WTC11 (cell line): Measurements from ENCODE around the gene PRKCQ. TPM values are rescaled to one million over a fixed set of nuclear protein-coding genes. Genes with fewer than 3 reads are reported as not detected.
A peak's percentile ranks its signal among the peaks of the same experiment; 100 is the strongest.

Experiments used
- ATAC-seq: fragments of 200-7000 bp; cut with Tn5 transposase; 2 replicates; pipeline ENCODE4 v1.10.0; 2021; ENCODE audit warnings: mild to moderate bottlenecking, moderate library complexity
- CTCF ChIA-PET: fragments of 300-600 bp; sonication (Branson Sonifier 250); formaldehyde crosslinking; loops from one replicate; lab custom pipeline; 2021; ENCODE audit warnings: antibody characterized with exemption; lab: Charles Lee
- POLR2A ChIA-PET: fragments of 350-600 bp; sonication (Branson Sonifier 250); formaldehyde crosslinking; loops from one replicate; lab custom pipeline; 2021; ENCODE audit warnings: antibody characterized with exemption; lab: Charles Lee
- DNase-seq: peaks from one replicate; pipeline ENCODE4 v3.0.0; 2021; ENCODE audit warnings: low spot score
- H3K27ac Mint-ChIP-seq: 2 replicates; pipeline ENCODE4 v1.8.0; 2021; ENCODE audit warnings: mixed read lengths
- H3K27me3 Mint-ChIP-seq: 2 replicates; pipeline ENCODE4 v1.8.0; 2021; ENCODE audit warnings: low read depth, mild to moderate bottlenecking, moderate library complexity, mixed read lengths
- H3K36me3 Mint-ChIP-seq: 2 replicates; pipeline ENCODE4 v1.8.0; 2021; ENCODE audit warnings: mixed read lengths
- H3K4me1 Mint-ChIP-seq: 2 replicates; pipeline ENCODE4 v1.8.0; 2022; ENCODE audit warnings: mixed read lengths
- H3K4me3 Mint-ChIP-seq: 2 replicates; pipeline ENCODE4 v1.8.0; 2021; ENCODE audit warnings: mild to moderate bottlenecking, moderate library complexity, mixed read lengths
- H3K9me3 Mint-ChIP-seq: 2 replicates; pipeline ENCODE4 v1.8.0; 2021; ENCODE audit warnings: mixed read lengths
- AFF4 ChIP-seq: sonication (generic); formaldehyde crosslinking; IDR thresholded peaks from 2 replicates; pipeline ENCODE4 v1.8.1; 2023; ENCODE audit warnings: mild to moderate bottlenecking, missing genetic modification reagents, borderline replicate concordance
- CBFB ChIP-seq: sonication (generic); formaldehyde crosslinking; IDR thresholded peaks from 2 replicates; pipeline ENCODE4 v1.8.1; 2022; ENCODE audit warnings: mild to moderate bottlenecking, low read depth, missing genetic modification reagents
- CREM ChIP-seq: sonication (generic); formaldehyde crosslinking; IDR thresholded peaks from 2 replicates; pipeline ENCODE4 v1.8.1; 2022; ENCODE audit warnings: mild to moderate bottlenecking, missing genetic modification reagents, moderate library complexity
- ELF4 ChIP-seq: sonication (generic); formaldehyde crosslinking; IDR thresholded peaks from 2 replicates; pipeline ENCODE4 v1.8.1; 2022; ENCODE audit warnings: low read depth, mild to moderate bottlenecking, moderate library complexity, missing genetic modification reagents
- EMX1 ChIP-seq: fragments of 250-450 bp; sonication (Bioruptor Pico); IDR thresholded peaks from 2 replicates; pipeline ENCODE4 v1.8.0; 2021; ENCODE audit warnings: mild to moderate bottlenecking
- FOXP1 ChIP-seq: sonication (generic); formaldehyde crosslinking; IDR thresholded peaks from 2 replicates; pipeline ENCODE4 v1.8.0; 2022; ENCODE audit warnings: missing genetic modification reagents, mild to moderate bottlenecking, moderate library complexity, borderline replicate concordance
- GTF2I ChIP-seq: fragments of 250-450 bp; sonication (Bioruptor Pico); conservative IDR thresholded peaks from 2 replicates; pipeline ENCODE4 v1.4.0; 2021; ENCODE audit warnings: mild to moderate bottlenecking
- KAT7 ChIP-seq: sonication (generic); formaldehyde crosslinking; IDR thresholded peaks from 2 replicates; pipeline ENCODE4 v1.8.1; 2023; ENCODE audit warnings: missing genetic modification reagents, mild to moderate bottlenecking, borderline replicate concordance
- NFATC4 ChIP-seq: fragments of 250-450 bp; sonication (Bioruptor Pico); IDR thresholded peaks from 2 replicates; pipeline ENCODE4 v1.9.0; 2021; ENCODE audit warnings: mild to moderate bottlenecking
- NR2C2 ChIP-seq: sonication (generic); formaldehyde crosslinking; IDR thresholded peaks from 2 replicates; pipeline ENCODE4 v1.8.0; 2022; ENCODE audit warnings: mild to moderate bottlenecking, missing genetic modification reagents
- SMAD3 ChIP-seq: sonication (generic); formaldehyde crosslinking; IDR thresholded peaks from 2 replicates; pipeline ENCODE4 v1.8.0; 2022; ENCODE audit warnings: missing genetic modification reagents, mild to moderate bottlenecking, borderline replicate concordance
- SMAD4 ChIP-seq: sonication (generic); formaldehyde crosslinking; IDR thresholded peaks from 2 replicates; pipeline ENCODE4 v1.8.0; 2022; ENCODE audit warnings: mild to moderate bottlenecking, missing genetic modification reagents
- TEAD1 ChIP-seq: sonication (generic); formaldehyde crosslinking; IDR thresholded peaks from 2 replicates; pipeline ENCODE4 v1.8.0; 2022; ENCODE audit warnings: mild to moderate bottlenecking, missing genetic modification reagents
- ZNF138 ChIP-seq: sonication (generic); formaldehyde crosslinking; conservative IDR thresholded peaks from 2 replicates; pipeline ENCODE4 v1.8.1; 2022; ENCODE audit warnings: mild to moderate bottlenecking, moderate library complexity, missing genetic modification reagents
- ZNF232 ChIP-seq: sonication (generic); formaldehyde crosslinking; IDR thresholded peaks from 2 replicates; pipeline ENCODE4 v1.8.0; 2022; ENCODE audit warnings: mild to moderate bottlenecking, missing genetic modification reagents
- total RNA-seq: library from RNA; stranded (reverse); gene quantifications from 3 replicates; pipeline ENCODE4 v1.2.3, GENCODE V29; 2021
- TF ChIP-seq, protein P1 (sequence below): sonication (generic); formaldehyde crosslinking; IDR thresholded peaks from 2 replicates; pipeline ENCODE4 v1.8.0; 2023; ENCODE audit warnings: missing genetic modification reagents, mild to moderate bottlenecking, borderline replicate concordance
- TF ChIP-seq, protein P2 (sequence below): sonication (generic); formaldehyde crosslinking; IDR thresholded peaks from 2 replicates; pipeline ENCODE4 v1.8.0; 2023; ENCODE audit warnings: mild to moderate bottlenecking, missing genetic modification reagents
- TF ChIP-seq, protein P3 (sequence below): sonication (generic); formaldehyde crosslinking; IDR thresholded peaks from 2 replicates; pipeline ENCODE4 v1.8.0; 2022; ENCODE audit warnings: mild to moderate bottlenecking, missing genetic modification reagents

The PRKCQ gene
- total RNA-seq, 1 experiment from 2014 or later = 8.7 TPM

DNA sequence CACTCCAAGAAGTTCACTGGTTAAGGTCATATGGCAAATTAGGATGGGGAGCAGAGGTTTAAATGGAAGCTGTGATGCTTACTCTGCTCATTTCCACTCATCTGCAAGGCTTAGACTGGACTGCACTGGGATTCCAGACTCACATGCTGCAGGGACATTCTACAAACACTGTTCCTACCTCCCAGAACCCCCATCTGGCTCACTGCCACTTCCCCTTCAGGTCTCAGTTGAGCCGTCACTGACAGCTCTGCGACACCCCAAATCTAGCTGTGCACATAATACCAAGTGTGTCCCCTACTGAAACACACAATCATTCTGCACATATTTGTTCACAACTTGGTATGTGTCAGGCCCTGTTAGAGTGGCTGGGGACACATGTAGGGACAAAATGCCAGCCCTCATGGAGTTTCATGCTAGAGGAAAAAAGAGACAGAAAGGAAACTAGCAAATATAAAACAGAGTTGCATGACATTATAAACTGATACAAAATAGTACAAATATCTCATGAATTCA, 5.4 kb downstream of the PRKCQ start:
- no peaks in the 10 kb centered on the region for H3K36me3 Mint-ChIP-seq
- no peak overlapping the region for H3K4me3 Mint-ChIP-seq
- ATAC-seq = no peak
- peaks cover 23% of the 10 kb centered on the region for H3K4me1 Mint-ChIP-seq
- H3K27ac Mint-ChIP-seq = no peak overlapping the region
- no peaks in the 10 kb centered on the region for H3K9me3 Mint-ChIP-seq
- H3K27me3 Mint-ChIP-seq = peaks cover 5% of the 10 kb centered on the region
- no peak for TF ChIP-seq ZNF138 (CRISPR knock-in tag)
- TF ChIP-seq TEAD1 (CRISPR knock-in tag) = no peak
- no peak for TF ChIP-seq ZNF232
- TF ChIP-seq ELF4 (CRISPR knock-in tag) = no peak
- TF ChIP-seq GTF2I (CRISPR knock-in tag) = no peak
- TF ChIP-seq, protein P1, sequence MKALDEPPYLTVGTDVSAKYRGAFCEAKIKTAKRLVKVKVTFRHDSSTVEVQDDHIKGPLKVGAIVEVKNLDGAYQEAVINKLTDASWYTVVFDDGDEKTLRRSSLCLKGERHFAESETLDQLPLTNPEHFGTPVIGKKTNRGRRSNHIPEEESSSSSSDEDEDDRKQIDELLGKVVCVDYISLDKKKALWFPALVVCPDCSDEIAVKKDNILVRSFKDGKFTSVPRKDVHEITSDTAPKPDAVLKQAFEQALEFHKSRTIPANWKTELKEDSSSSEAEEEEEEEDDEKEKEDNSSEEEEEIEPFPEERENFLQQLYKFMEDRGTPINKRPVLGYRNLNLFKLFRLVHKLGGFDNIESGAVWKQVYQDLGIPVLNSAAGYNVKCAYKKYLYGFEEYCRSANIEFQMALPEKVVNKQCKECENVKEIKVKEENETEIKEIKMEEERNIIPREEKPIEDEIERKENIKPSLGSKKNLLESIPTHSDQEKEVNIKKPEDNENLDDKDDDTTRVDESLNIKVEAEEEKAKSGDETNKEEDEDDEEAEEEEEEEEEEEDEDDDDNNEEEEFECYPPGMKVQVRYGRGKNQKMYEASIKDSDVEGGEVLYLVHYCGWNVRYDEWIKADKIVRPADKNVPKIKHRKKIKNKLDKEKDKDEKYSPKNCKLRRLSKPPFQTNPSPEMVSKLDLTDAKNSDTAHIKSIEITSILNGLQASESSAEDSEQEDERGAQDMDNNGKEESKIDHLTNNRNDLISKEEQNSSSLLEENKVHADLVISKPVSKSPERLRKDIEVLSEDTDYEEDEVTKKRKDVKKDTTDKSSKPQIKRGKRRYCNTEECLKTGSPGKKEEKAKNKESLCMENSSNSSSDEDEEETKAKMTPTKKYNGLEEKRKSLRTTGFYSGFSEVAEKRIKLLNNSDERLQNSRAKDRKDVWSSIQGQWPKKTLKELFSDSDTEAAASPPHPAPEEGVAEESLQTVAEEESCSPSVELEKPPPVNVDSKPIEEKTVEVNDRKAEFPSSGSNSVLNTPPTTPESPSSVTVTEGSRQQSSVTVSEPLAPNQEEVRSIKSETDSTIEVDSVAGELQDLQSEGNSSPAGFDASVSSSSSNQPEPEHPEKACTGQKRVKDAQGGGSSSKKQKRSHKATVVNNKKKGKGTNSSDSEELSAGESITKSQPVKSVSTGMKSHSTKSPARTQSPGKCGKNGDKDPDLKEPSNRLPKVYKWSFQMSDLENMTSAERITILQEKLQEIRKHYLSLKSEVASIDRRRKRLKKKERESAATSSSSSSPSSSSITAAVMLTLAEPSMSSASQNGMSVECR (CRISPR knock-in tag) = no peak
- TF ChIP-seq CBFB (CRISPR knock-in tag) = no peak
- TF ChIP-seq NFATC4 = no peak
- TF ChIP-seq KAT7 (CRISPR knock-in tag) = no peak
- TF ChIP-seq CREM (CRISPR knock-in tag) = no peak
- TF ChIP-seq AFF4 (CRISPR knock-in tag) = no peak
- CTCF ChIA-PET = no interaction called here
- DNase-seq = no peak
- POLR2A ChIA-PET = interaction anchor here (0.6 kb wide), 1 partner anchor 9 kb away, joined by 6 read pairs; no protein-coding TSS in a partner anchor

- Mint-ChIP-seq H3K4me1 (peaks cover 4% of the 10 kb centered on the region), H3K9me3 (no peaks in the 10 kb centered on the region), H3K4me3 (no peak overlapping the region), H3K27ac (0 out of 2 replicates have a peak overlapping the region, but pooled peaks have one; percentile 3), H3K36me3 (no peaks in the 10 kb centered on the region), H3K27me3 (no peaks in the 10 kb centered on the region)
- TF ChIP-seq FOXP1 (CRISPR knock-in tag) (no peak), ZNF232 (no peak), SMAD4 (no peak), SMAD3 (CRISPR knock-in tag) (no peak), NR2C2 (no peak), EMX1 (CRISPR knock-in tag) (no peak), AFF4 (CRISPR knock-in tag) (no peak)
- TF ChIP-seq, protein P2, sequence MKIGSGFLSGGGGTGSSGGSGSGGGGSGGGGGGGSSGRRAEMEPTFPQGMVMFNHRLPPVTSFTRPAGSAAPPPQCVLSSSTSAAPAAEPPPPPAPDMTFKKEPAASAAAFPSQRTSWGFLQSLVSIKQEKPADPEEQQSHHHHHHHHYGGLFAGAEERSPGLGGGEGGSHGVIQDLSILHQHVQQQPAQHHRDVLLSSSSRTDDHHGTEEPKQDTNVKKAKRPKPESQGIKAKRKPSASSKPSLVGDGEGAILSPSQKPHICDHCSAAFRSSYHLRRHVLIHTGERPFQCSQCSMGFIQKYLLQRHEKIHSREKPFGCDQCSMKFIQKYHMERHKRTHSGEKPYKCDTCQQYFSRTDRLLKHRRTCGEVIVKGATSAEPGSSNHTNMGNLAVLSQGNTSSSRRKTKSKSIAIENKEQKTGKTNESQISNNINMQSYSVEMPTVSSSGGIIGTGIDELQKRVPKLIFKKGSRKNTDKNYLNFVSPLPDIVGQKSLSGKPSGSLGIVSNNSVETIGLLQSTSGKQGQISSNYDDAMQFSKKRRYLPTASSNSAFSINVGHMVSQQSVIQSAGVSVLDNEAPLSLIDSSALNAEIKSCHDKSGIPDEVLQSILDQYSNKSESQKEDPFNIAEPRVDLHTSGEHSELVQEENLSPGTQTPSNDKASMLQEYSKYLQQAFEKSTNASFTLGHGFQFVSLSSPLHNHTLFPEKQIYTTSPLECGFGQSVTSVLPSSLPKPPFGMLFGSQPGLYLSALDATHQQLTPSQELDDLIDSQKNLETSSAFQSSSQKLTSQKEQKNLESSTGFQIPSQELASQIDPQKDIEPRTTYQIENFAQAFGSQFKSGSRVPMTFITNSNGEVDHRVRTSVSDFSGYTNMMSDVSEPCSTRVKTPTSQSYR (CRISPR knock-in tag) = no peak
- TF ChIP-seq, protein P3, sequence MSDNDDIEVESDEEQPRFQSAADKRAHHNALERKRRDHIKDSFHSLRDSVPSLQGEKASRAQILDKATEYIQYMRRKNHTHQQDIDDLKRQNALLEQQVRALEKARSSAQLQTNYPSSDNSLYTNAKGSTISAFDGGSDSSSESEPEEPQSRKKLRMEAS (CRISPR knock-in tag) = no peak
- ATAC-seq (no peak; the same call in 1 of the 2 replicates), DNase-seq (no peak)
- ChIA-PET CTCF (interaction anchor here (0.8 to 1.4 kb wide), 2 partner anchors 10 to 379 kb away, joined by 3 to 7 read pairs; no protein-coding TSS in a partner anchor), POLR2A (no interaction called here)
Measured at GRCh38 chr10:6570893-6571292, 9.2 kb downstream of the PRKCQ start.
